Testis (tissue), 3 donors: Measurements from ENCODE around the gene KLHL2. TPM values are rescaled to one million over a fixed set of nuclear protein-coding genes. Genes with fewer than 3 reads are reported as not detected.

Experiments used
- DNase-seq: peaks from one replicate; pipeline ENCODE4 v3.0.0-alpha.2; 2019
- H3K27ac ChIP-seq, 2 donors: fragments of 200-600 bp; sonication (generic); one replicate each; pipeline ENCODE4 v1.5.1; 2019
- H3K27me3 ChIP-seq: fragments of 200-600 bp; sonication (generic); one replicate; pipeline ENCODE4 v1.5.1; 2019
- H3K36me3 ChIP-seq: fragments of 200-600 bp; sonication (generic); one replicate; pipeline ENCODE4 v1.5.1; 2017; ENCODE audit warnings: low read depth; ENCODE audit errors: missing control alignments
- H3K4me1 ChIP-seq: fragments of 200-600 bp; sonication (generic); one replicate; pipeline ENCODE4 v1.5.1; 2019
- H3K4me3 ChIP-seq, 2 donors: fragments of 200-600 bp; sonication (generic); one replicate each; pipeline ENCODE4 v1.5.1; 2017 to 2019
- H3K9me3 ChIP-seq: fragments of 200-600 bp; sonication (generic); one replicate; pipeline ENCODE4 v1.5.1; 2017
- POLR2A ChIP-seq: fragments of 450-650 bp; IDR thresholded peaks from one replicate; pipeline ENCODE4 v1.6.1; 2017; ENCODE audit warnings: antibody characterized with exemption, mild to moderate bottlenecking, moderate library complexity
- WGBS, 2 donors: methylation state at CpG; one replicate each; pipeline ENCODE4 v1.1.5; 2018; 5-methylcytosine and 5-hydroxymethylcytosine counted together
- intact Hi-C: fragments of 100-400 bp; cut with DNase I; formaldehyde crosslinking; loops from one replicate; pipeline ENCODE4 v1.15.1; 2023; ENCODE audit warnings: low total_unique reads
- polyA plus RNA-seq: library from polyadenylated mRNA; stranded (reverse); fragments of 350-450 nt; fragmentation: Illumina TruSeq; extraction: RNeasy Lipid Tissue Mini Kit (QIAGEN cat#74804); gene quantifications from one replicate; pipeline ENCODE4 v1.2.3, GENCODE V29; 2014; ENCODE audit warnings: low read depth, low replicate concordance; ENCODE audit not compliant: insufficient read depth
- total RNA-seq, 2 donors: library from RNA; depleted of rRNA; stranded (reverse); fragments of >200 nt; gene quantifications; one replicate each; pipeline ENCODE4 v1.2.3, GENCODE V29; 2016
- TF ChIP-seq, protein P1 (sequence below), 3 experiments: fragments of 450-650 bp in 2 of 3; fragments of 200-600 bp in 1 of 3; sonication (generic) in 1 of 3; IDR thresholded peaks; one replicate each; pipeline ENCODE4 v1.5.1; 2016 to 2019; ENCODE audit warnings: antibody characterized with exemption in 3 of 3, mild to moderate bottlenecking in 2 of 3, moderate library complexity in 1 of 3

KLHL2 gene
- total and polyA plus RNA-seq, 3 donors from 2014 or later = 14.7 to 26.7 (median 20.9) TPM

DNA sequence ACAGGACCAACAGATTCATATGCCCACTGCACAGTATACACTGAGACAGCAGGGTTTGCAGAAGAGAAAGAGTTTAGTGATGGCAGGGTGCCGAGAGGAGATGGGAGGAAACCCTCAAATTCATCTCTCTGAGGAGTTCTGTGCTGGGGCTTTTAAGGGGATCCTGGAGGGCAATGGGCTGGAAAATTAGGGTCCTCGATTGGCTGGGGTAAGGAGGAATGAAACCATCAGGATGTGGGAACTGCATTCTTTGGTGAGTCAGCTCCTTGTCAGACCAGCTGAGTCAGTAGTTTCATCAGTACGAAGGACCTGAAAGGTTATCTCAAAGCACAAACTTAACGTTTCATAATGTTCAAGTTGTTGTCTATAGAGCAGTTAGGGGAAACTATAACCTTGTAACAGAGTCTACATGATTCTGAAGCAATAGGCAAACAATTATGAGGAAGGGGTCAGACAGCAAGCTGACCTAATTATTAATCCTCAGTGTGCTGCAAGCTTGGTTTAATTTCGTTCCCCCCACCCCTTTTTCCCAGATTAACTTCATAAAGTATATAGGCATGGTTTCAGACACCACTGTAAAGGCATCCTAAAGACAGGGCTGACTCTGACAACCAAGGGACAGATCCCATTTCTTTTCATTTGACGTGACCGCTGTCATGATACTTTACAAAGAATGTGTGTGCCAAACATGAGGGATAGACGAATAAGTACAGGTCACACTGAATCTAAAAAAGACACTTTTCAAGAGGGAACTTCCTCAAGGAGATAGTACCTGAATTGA, 118.6 kb downstream of the KLHL2 start:
- WGBS, 2 donors = 36 to 43% methylated on average over 8 of the region's 8 CpGs
- no peak for DNase-seq
- Histone ChIP-seq H3K36me3 (no peaks in the 10 kb centered on the region), H3K9me3 (no peaks in the 10 kb centered on the region), H3K27ac (peak overlapping the region; percentile 80 to 92), H3K27me3 (no peaks in the 10 kb centered on the region), H3K4me1 (peaks cover 20% of the 10 kb centered on the region), H3K4me3 (no peak overlapping the region)
- no peak for TF ChIP-seq POLR2A
- TF ChIP-seq, protein P1, sequence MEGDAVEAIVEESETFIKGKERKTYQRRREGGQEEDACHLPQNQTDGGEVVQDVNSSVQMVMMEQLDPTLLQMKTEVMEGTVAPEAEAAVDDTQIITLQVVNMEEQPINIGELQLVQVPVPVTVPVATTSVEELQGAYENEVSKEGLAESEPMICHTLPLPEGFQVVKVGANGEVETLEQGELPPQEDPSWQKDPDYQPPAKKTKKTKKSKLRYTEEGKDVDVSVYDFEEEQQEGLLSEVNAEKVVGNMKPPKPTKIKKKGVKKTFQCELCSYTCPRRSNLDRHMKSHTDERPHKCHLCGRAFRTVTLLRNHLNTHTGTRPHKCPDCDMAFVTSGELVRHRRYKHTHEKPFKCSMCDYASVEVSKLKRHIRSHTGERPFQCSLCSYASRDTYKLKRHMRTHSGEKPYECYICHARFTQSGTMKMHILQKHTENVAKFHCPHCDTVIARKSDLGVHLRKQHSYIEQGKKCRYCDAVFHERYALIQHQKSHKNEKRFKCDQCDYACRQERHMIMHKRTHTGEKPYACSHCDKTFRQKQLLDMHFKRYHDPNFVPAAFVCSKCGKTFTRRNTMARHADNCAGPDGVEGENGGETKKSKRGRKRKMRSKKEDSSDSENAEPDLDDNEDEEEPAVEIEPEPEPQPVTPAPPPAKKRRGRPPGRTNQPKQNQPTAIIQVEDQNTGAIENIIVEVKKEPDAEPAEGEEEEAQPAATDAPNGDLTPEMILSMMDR (IDR thresholded peaks at IDR 0.05) = no peak
- intact Hi-C loops = no loop called here

DNA sequence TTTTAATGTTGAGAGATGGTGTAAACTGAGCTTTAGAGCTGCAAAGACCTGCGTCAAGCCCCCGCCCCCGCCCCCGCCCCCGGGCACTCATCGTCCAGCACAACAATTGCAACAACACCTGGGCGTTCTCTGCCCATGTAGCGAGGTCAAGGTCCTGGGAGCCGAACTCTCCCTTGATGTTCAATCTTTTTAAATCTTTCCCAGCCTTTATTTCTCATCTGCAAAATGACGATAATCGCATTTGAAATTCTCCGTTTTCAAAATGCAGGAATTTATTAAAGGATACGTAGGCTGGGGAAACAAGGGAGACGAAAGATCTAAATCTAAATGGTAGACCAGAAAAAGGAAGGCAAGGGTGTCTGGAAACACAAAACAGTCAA, 119.5 kb downstream of the KLHL2 start:
- no peaks in the 10 kb centered on the region for H3K36me3 ChIP-seq
- peak overlapping the region; percentile 80 to 92 for H3K27ac ChIP-seq
- TF ChIP-seq, protein P1 (IDR thresholded peaks at IDR 0.05) = no peak
- TF ChIP-seq POLR2A = no peak
- DNase-seq = peak; percentile 77
- intact Hi-C loops = no loop called here
- H3K4me1 ChIP-seq = peaks cover 20% of the 10 kb centered on the region
- peak overlapping the region; percentile 77 to 89 for H3K4me3 ChIP-seq
- WGBS, 2 donors = 0 to 1% methylated on average over 13 to 14 of the region's 14 CpGs
- no peaks in the 10 kb centered on the region for H3K27me3 ChIP-seq
- H3K9me3 ChIP-seq = no peaks in the 10 kb centered on the region

DNA sequence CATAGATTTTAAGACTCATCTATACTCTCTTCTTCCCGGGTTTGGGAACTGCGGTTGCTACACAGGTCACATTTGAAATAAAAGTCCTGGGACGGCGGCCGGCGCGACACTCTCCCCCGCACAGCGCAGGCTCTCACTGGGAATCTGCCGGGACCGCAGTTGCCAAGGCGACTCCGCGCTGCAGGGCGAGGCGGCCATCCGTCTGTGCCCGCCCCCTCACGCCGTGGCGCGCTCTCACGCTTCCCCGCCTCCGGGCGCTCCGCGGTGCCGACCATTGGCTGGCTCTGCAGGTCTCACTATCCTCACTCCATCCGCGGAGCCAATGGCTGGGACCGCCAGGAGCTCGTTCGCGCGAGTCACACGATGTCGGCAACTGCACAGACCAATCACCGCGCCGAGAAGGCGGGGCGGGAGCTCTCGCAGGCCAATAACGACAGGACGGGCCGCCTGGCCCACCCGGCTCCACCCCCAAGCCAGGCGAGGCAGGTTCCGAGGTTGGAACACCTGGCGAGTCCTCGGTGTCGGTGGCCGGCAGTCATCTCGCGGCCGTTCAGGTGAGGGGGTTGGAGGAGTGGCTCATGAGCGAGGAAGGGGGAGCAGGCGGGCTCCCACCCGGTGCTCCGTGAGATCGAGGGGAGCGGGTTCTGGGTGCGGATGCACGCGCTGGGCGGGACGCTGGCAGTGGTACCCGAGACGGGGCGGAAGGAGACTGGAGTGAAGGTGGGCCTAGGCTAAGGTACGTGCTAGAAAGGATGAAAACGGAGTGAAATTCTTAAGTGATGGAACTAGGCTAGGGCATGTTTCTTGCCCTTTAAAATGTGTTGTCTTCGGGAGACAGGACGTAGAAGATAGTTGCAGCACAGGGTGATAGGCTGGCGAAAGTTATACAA, 120.1 kb downstream of the KLHL2 start, which contains the start of gene MSMO1:
Gene MSMO1 (plus strand): TSS at position 459 of the 890 bp plus-strand sequence. CDS start 5,702 bp downstream, outside the sequence.
- peak; percentile 100 for DNase-seq
- intact Hi-C loops = no loop called here
- Histone ChIP-seq H3K9me3 (no peaks in the 10 kb centered on the region), H3K4me3 (peak within 1 kb of the TSS; percentile 77 to 89), H3K4me1 (peaks cover 20% of the 10 kb centered on the region), H3K27ac (peak within 1 kb of the TSS; percentile 91 to 92), H3K27me3 (no peaks in the 10 kb centered on the region), H3K36me3 (no peaks in the 10 kb centered on the region)
- 0% methylated on average over 49 to 76 of the region's 76 CpGs for WGBS, 2 donors
- TF ChIP-seq, protein P1 (IDR thresholded peaks at IDR 0.05) = no peak
- TF ChIP-seq POLR2A = peak; percentile 46

DNA sequence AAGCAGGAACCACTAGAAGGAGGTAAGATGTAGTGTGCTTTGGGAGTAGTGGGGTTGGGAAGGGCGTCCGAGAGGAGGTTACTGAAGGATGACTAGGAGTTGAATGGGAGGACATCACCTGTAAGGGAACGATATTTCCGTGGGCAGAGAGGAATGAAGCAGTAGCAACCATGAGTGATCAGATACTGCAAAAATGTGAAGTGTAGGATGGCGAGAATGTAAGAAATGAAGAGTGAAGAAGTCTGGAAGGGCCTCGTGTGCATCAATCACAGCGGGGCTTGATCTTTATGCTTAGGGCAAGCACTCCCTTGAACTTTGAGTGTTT, 120.7 kb downstream of the KLHL2 start:
- H3K36me3 ChIP-seq = no peaks in the 10 kb centered on the region
- peaks cover 16% of the 10 kb centered on the region for H3K4me1 ChIP-seq
- WGBS, 2 donors = 0 to 1% methylated on average over 7 of the region's 7 CpGs
- no peaks in the 10 kb centered on the region for H3K9me3 ChIP-seq
- DNase-seq = no peak
- H3K27me3 ChIP-seq = no peaks in the 10 kb centered on the region
- H3K27ac ChIP-seq = peak overlapping the region; percentile 89 to 91
- intact Hi-C loops = no loop called here
- peak overlapping the region; percentile 77 to 89 for H3K4me3 ChIP-seq
- no peak for TF ChIP-seq POLR2A

DNA sequence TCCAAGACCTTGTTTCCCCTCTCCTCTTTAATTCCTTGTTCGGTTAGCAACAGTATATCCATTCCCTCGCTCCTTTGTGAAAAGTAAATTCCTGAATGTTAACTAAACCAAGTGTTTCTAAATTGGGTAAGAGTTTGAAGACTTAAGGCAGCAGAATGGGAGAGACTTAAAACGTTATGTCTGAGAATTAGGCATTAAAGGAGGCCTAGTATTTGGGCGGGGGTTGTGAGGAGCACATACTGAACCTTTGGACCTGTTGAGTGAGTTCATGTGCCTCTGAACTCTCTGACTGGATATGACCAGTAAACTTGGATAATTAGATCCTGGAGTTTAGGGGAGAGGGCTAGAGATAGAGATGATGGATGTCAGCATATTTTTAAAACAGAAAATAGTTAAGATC, 121.3 kb downstream of the KLHL2 start:
- Histone ChIP-seq H3K4me1 (peaks cover 16% of the 10 kb centered on the region), H3K27me3 (no peaks in the 10 kb centered on the region), H3K36me3 (no peaks in the 10 kb centered on the region), H3K9me3 (no peaks in the 10 kb centered on the region), H3K4me3 (peak overlapping the region in 1 of 2 donors; percentile 89), H3K27ac (peak overlapping the region; percentile 89 to 91)
- DNase-seq = no peak
- TF ChIP-seq POLR2A = no peak
- TF ChIP-seq, protein P1 (IDR thresholded peaks at IDR 0.05) = no peak
- WGBS, 2 donors = 13 to 15% methylated on average over 4 of the region's 4 CpGs
- intact Hi-C loops = no loop called here
